ENCODE results near the gene SLC22A3. TPM values are rescaled to one million over a fixed set of nuclear protein-coding genes. Genes with fewer than 3 reads are reported as not detected.
A peak's percentile ranks its signal among the peaks of the same experiment; 100 is the strongest.

The SLC22A3 gene
- total and polyA plus RNA-seq, 2 of the 13 experiments (the other 11 are each of a cell fraction or from before 2014, with no cell fraction given), result 12.0 to 31.5 TPM

DNA sequence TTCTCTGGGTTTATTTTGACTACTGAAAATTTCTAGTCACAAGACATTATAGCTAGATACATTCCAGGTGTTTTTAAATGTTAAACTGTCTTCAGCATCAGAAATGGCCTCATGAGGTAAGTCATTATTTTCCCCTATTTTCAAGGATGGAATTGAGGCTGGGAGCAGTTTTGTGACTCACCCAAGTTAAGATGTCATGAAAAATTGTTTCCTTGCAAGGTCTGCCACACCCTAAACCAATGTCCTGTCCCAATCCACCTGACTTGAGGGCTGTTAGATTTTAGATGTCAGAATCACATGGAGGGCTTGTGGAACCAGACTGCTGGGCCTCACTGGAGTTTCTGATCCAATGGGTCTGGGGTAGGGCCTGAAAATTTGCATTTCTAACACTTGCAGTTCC is 16.9 kb downstream of the SLC22A3 start:
- Histone ChIP-seq H2AFZ (ENCODE audit: low read length) (no peak overlapping the region), H3K4me2 (ENCODE audit: low read depth, low read length) (no peak overlapping the region), H3K9ac (ENCODE audit: insufficient read depth, low read depth, low read length) (no peak overlapping the region), H4K20me1 (ENCODE audit: insufficient read depth, low read length) (0 out of 2 replicates have a peak, but pooled peaks cover 3% of the 10 kb centered on the region), H3K4me1 (ENCODE audit: insufficient read depth, low read length) (no peaks in the 10 kb centered on the region), H3K27ac (ENCODE audit: extremely low read length, insufficient read depth, low read length) (no peak overlapping the region), H3K79me2 (ENCODE audit: insufficient read depth, low read length) (peaks cover 59% of the 10 kb centered on the region), H3K9me3 (ENCODE audit: low read length) (no peaks in the 10 kb centered on the region), H3K27me3 (ENCODE audit: control insufficient read depth in 1 of 2, insufficient read depth in 2 of 2, low read length in 2 of 2) (no peaks in the 10 kb centered on the region), H3K36me3 (replicated peaks in 1 of 2; ENCODE audit: control insufficient read depth in 1 of 2, insufficient read depth in 2 of 2, low read length in 2 of 2) (no peaks in the 10 kb centered on the region), H3K4me3 (replicated peaks in 1 of 3; ENCODE audit: insufficient read depth in 1 of 3, low read depth in 2 of 3, low read length in 3 of 3) (no peak overlapping the region)
- no TSS peak for BruUV-seq (replicated peaks)
- ChIA-PET POLR2A (interaction anchor here (1.2 kb wide), 1 partner anchor 27 kb away, joined by 3 read pairs; no protein-coding TSS in a partner anchor), CTCF (ENCODE audit: low intra/inter-chr PET ratio, low total read pairs) (no interaction called here)
- intact Hi-C loops (cut with micrococcal nuclease; ENCODE audit: unreplicated experiment), result no loop called here
- in situ Hi-C loops (cut with HindIII; ENCODE audit: extremely low pct_ligation_motif_present, low pct_unique_long_range_greater_than_20kb), result no loop called here
- FAIRE-seq (peak; percentile 23), DNase-seq (ENCODE audit: low spot score) (no peak), ATAC-seq (no peak)
- TF ChIP-seq, protein P1, sequence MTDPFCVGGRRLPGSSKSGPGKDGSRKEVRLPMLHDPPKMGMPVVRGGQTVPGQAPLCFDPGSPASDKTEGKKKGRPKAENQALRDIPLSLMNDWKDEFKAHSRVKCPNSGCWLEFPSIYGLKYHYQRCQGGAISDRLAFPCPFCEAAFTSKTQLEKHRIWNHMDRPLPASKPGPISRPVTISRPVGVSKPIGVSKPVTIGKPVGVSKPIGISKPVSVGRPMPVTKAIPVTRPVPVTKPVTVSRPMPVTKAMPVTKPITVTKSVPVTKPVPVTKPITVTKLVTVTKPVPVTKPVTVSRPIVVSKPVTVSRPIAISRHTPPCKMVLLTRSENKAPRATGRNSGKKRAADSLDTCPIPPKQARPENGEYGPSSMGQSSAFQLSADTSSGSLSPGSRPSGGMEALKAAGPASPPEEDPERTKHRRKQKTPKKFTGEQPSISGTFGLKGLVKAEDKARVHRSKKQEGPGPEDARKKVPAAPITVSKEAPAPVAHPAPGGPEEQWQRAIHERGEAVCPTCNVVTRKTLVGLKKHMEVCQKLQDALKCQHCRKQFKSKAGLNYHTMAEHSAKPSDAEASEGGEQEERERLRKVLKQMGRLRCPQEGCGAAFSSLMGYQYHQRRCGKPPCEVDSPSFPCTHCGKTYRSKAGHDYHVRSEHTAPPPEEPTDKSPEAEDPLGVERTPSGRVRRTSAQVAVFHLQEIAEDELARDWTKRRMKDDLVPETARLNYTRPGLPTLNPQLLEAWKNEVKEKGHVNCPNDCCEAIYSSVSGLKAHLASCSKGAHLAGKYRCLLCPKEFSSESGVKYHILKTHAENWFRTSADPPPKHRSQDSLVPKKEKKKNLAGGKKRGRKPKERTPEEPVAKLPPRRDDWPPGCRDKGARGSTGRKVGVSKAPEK (CRISPR knock-in tag; IDR thresholded peaks at IDR 0.05; ENCODE audit: borderline replicate concordance), result no peak
- TF ChIP-seq, protein P2, sequence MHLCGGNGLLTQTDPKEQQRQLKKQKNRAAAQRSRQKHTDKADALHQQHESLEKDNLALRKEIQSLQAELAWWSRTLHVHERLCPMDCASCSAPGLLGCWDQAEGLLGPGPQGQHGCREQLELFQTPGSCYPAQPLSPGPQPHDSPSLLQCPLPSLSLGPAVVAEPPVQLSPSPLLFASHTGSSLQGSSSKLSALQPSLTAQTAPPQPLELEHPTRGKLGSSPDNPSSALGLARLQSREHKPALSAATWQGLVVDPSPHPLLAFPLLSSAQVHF (CRISPR knock-in tag; IDR thresholded peaks at IDR 0.05), result no peak
- TF ChIP-seq FOSL1 (CRISPR knock-in tag; IDR thresholded peaks at IDR 0.05; ENCODE audit: borderline replicate concordance) (no peak), ZNF615 (CRISPR knock-in tag; IDR thresholded peaks at IDR 0.05; ENCODE audit: borderline replicate concordance) (no peak), HNRNPUL1 (IDR thresholded peaks at IDR 0.05; ENCODE audit: low read depth, low read length) (no peak), CEBPB (IDR thresholded peaks at IDR 0.05; ENCODE audit: borderline replicate concordance, low read depth, low read length) (no peak), MAFF (IDR thresholded peaks at IDR 0.05; ENCODE audit: low read depth, low read length) (no peak), REL (CRISPR knock-in tag; conservative IDR thresholded peaks at IDR 0.05) (no peak), ZNF343 (CRISPR knock-in tag; IDR thresholded peaks at IDR 0.05) (no peak), NRL (CRISPR knock-in tag; IDR thresholded peaks at IDR 0.05; ENCODE audit: borderline replicate concordance) (no peak), SCMH1 (CRISPR knock-in tag; IDR thresholded peaks at IDR 0.05; ENCODE audit: borderline replicate concordance) (no peak)
- TF ChIP-seq, protein P3, sequence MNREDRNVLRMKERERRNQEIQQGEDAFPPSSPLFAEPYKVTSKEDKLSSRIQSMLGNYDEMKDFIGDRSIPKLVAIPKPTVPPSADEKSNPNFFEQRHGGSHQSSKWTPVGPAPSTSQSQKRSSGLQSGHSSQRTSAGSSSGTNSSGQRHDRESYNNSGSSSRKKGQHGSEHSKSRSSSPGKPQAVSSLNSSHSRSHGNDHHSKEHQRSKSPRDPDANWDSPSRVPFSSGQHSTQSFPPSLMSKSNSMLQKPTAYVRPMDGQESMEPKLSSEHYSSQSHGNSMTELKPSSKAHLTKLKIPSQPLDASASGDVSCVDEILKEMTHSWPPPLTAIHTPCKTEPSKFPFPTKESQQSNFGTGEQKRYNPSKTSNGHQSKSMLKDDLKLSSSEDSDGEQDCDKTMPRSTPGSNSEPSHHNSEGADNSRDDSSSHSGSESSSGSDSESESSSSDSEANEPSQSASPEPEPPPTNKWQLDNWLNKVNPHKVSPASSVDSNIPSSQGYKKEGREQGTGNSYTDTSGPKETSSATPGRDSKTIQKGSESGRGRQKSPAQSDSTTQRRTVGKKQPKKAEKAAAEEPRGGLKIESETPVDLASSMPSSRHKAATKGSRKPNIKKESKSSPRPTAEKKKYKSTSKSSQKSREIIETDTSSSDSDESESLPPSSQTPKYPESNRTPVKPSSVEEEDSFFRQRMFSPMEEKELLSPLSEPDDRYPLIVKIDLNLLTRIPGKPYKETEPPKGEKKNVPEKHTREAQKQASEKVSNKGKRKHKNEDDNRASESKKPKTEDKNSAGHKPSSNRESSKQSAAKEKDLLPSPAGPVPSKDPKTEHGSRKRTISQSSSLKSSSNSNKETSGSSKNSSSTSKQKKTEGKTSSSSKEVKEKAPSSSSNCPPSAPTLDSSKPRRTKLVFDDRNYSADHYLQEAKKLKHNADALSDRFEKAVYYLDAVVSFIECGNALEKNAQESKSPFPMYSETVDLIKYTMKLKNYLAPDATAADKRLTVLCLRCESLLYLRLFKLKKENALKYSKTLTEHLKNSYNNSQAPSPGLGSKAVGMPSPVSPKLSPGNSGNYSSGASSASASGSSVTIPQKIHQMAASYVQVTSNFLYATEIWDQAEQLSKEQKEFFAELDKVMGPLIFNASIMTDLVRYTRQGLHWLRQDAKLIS (CRISPR knock-in tag; IDR thresholded peaks at IDR 0.05), result no peak

Measured in HepG2 (cell line).